ENCODE data around the gene PAX8. TPM values are rescaled to one million over a fixed set of nuclear protein-coding genes. Genes with fewer than 3 reads are reported as not detected.

The PAX8 gene
- total and polyA plus RNA-seq, 12 donors = 0.08 to 2.0 (median 0.41) TPM; not detected in 3

- Histone ChIP-seq H3K27me3 (no peaks in the 10 kb centered on the region), H3K4me1 (peaks cover 0 to 15% (median 7%) of the 10 kb centered on the region in 9 donors), H3K9me3 (no peaks in the 10 kb centered on the region), H3K27ac (no peak overlapping the region), H3K4me3 (no peak overlapping the region), H3K36me3 (peaks cover 0 to 89% (median 0%) of the 10 kb centered on the region in 9 donors)
- ATAC-seq (no peak), DNase-seq (no peak)
- no peak for TF ChIP-seq CTCF (IDR thresholded peaks at IDR 0.05)
- intact Hi-C loops (cut with DNase I) = loop anchor here in 6 of 10 donors (2.0 to 10.0 kb wide), 6 partner anchors 55 to 115 kb away; no protein-coding TSS in a partner anchor
- WGBS, 2 donors = 92 to 93% methylated on average over 15 to 17 of the region's 17 CpGs
These were observed 81.2 kb downstream of the PAX8 start for GRCh38 chr2:113197347-113198047.

GRCh38 chr2:113196839-113197238 lies 81.9 kb downstream of the PAX8 start:
- Histone ChIP-seq H3K27ac (no peak overlapping the region), H3K36me3 (peaks cover 0 to 95% (median 0%) of the 10 kb centered on the region in 9 donors), H3K27me3 (no peaks in the 10 kb centered on the region), H3K9me3 (no peaks in the 10 kb centered on the region), H3K4me1 (peaks cover 0 to 15% (median 7%) of the 10 kb centered on the region in 9 donors), H3K4me3 (no peak overlapping the region)
- no peak for TF ChIP-seq CTCF (IDR thresholded peaks at IDR 0.05)
- ATAC-seq = no peak
- intact Hi-C loops (cut with DNase I) = loop anchor here in 6 of 10 donors (5.0 to 10.0 kb wide), 5 partner anchors 55 to 115 kb away; no protein-coding TSS in a partner anchor
- DNase-seq = no peak
- WGBS, 2 donors = 84 to 88% methylated on average over 4 of the region's 4 CpGs

GRCh38 chr2:113195923-113196501 lies 82.7 kb downstream of the PAX8 start:
- ATAC-seq (no peak), DNase-seq (no peak)
- Histone ChIP-seq H3K4me3 (no peak overlapping the region), H3K9me3 (no peaks in the 10 kb centered on the region), H3K27me3 (no peaks in the 10 kb centered on the region), H3K4me1 (peaks cover 0 to 15% (median 7%) of the 10 kb centered on the region in 9 donors), H3K27ac (no peak overlapping the region), H3K36me3 (peaks cover 0 to 89% (median 0%) of the 10 kb centered on the region in 9 donors)
- intact Hi-C loops (cut with DNase I) = loop anchor here in 6 of 10 donors (5.0 to 10.0 kb wide), 5 partner anchors 54 to 114 kb away; no protein-coding TSS in a partner anchor
- WGBS, 2 donors = 86 to 89% methylated on average over 11 of the region's 11 CpGs
- no peak for TF ChIP-seq CTCF (IDR thresholded peaks at IDR 0.05)

- ATAC-seq (peak in 1 of 8 donors; percentile 50), DNase-seq (no peak)
- intact Hi-C loops (cut with DNase I) = loop anchor here in 1 of 10 donors (10.0 kb wide), 1 partner anchor 58 kb away; no protein-coding TSS in a partner anchor
- H3K27ac ChIP-seq = no peak overlapping the region
- no peaks in the 10 kb centered on the region for H3K27me3 ChIP-seq
- WGBS, 2 donors = 86 to 87% methylated on average over 7 of the region's 7 CpGs
- H3K36me3 ChIP-seq = peaks cover 0 to 62% (median 0%) of the 10 kb centered on the region in 9 donors
- no peak for TF ChIP-seq CTCF (IDR thresholded peaks at IDR 0.05)
- H3K4me1 ChIP-seq = peaks cover 0 to 16% (median 0%) of the 10 kb centered on the region in 9 donors
- no peak overlapping the region for H3K4me3 ChIP-seq
- H3K9me3 ChIP-seq = no peaks in the 10 kb centered on the region
These were observed 86.1 kb downstream of the PAX8 start for GRCh38 chr2:113192459-113193100.
